GM12874 (cell line): Measurements from ENCODE around the gene ITGB8.

Source experiments
- CTCF ChIP-seq: IDR thresholded peaks from 2 replicates; pipeline ENCODE4 v1.5.1; 2011; ENCODE audit warnings: low read depth, mild to moderate bottlenecking, control low read depth, low read length, moderate library complexity; ENCODE audit not compliant: insufficient read depth

The ITGB8 gene

GRCh38 chr7:20301311-20301939, 29.3 kb upstream of the ITGB8 start:
- no peak for TF ChIP-seq CTCF

GRCh38 chr7:20302891-20303290, 27.8 kb upstream of the ITGB8 start:
- no peak for TF ChIP-seq CTCF

GRCh38 chr7:20304366-20304765, 26.3 kb upstream of the ITGB8 start:
- no peak for TF ChIP-seq CTCF

- TF ChIP-seq CTCF, result no peak
These were observed 25.0 kb upstream of the ITGB8 start for GRCh38 chr7:20305726-20306125.

- TF ChIP-seq CTCF, result no peak
These were observed 24.3 kb upstream of the ITGB8 start for GRCh38 chr7:20306180-20306946.

GRCh38 chr7:20307119-20307518, 23.6 kb upstream of the ITGB8 start:
- TF ChIP-seq CTCF, result no peak

GRCh38 chr7:20307901-20308300, 22.8 kb upstream of the ITGB8 start:
- no peak for TF ChIP-seq CTCF
